Ammon's horn (tissue), 1 donor: ENCODE results near the gene BCL7A.
A peak's percentile ranks its signal among the peaks of the same experiment; 100 is the strongest.
"Not testable (repeated sequence)": the region's sequence is repeated elsewhere in the genome, so short reads cannot be mapped to it uniquely, and the experiment has no call there.

Experiments
- DNase-seq: peaks from one replicate; pipeline ENCODE4 v3.0.0-alpha.2; 2016; ENCODE audit warnings: low spot score

Gene BCL7A

GRCh38 chr12:122021822-122022392, at the start of gene BCL7A:
TSS of gene BCL7A (plus strand) at chr12:122021884. CDS start at chr12:122022092, 208 bp downstream.
- peak; percentile 71 for DNase-seq

- DNase-seq, result no peak
Observed at GRCh38 chr12:121974026-121974985, 47.4 kb upstream of the BCL7A start.

GRCh38 chr12:121975021-121975420, 46.7 kb upstream of the BCL7A start:
- DNase-seq, result no peak

GRCh38 chr12:121976950-121977349, 44.7 kb upstream of the BCL7A start:
- DNase-seq, result no peak

GRCh38 chr12:121980191-121980891, 41.3 kb upstream of the BCL7A start:
- DNase-seq, result no peak

GRCh38 chr12:121980892-121981272, 40.8 kb upstream of the BCL7A start:
- DNase-seq, result no peak

GRCh38 chr12:121981456-121981855, 40.2 kb upstream of the BCL7A start:
- no peak for DNase-seq

- no peak for DNase-seq
Observed at GRCh38 chr12:121982950-121983349, 38.7 kb upstream of the BCL7A start.

GRCh38 chr12:121983536-121984210, 38.0 kb upstream of the BCL7A start:
- no peak for DNase-seq

GRCh38 chr12:121986489-121987245, 35.0 kb upstream of the BCL7A start:
- DNase-seq, result no peak

GRCh38 chr12:121988519-121988918, 33.2 kb upstream of the BCL7A start:
- not testable (repeated sequence) for DNase-seq

- DNase-seq, result no peak
Observed at GRCh38 chr12:121989276-121990113, 32.2 kb upstream of the BCL7A start.

- DNase-seq, result no peak
Observed at GRCh38 chr12:121990114-121990647, 31.5 kb upstream of the BCL7A start.

- no peak for DNase-seq
Observed at GRCh38 chr12:121990692-121991603, 30.7 kb upstream of the BCL7A start.

GRCh38 chr12:121992059-121992879, 29.4 kb upstream of the BCL7A start:
- peak; percentile 40 for DNase-seq

GRCh38 chr12:121996050-121996944, 25.4 kb upstream of the BCL7A start:
- DNase-seq, result no peak

- no peak for DNase-seq
Observed at GRCh38 chr12:121996945-121997612, 24.6 kb upstream of the BCL7A start.
